Nephron (organoid): ENCODE data around the gene ZDHHC14.
"Not testable (repeated sequence)": the region's sequence is repeated elsewhere in the genome, so short reads cannot be mapped to it uniquely, and the experiment has no call there.

ENCODE experiments used
- H3K27ac Mint-ChIP-seq, 3 experiments: 2 replicates each; pipeline ENCODE4 v1.8.0; 2020; ENCODE audit warnings: mixed read lengths in 3 of 3, mild to moderate bottlenecking in 2 of 3, moderate library complexity in 1 of 3
- H3K27me3 Mint-ChIP-seq: 2 replicates; pipeline ENCODE4 v1.8.0; 2021; ENCODE audit warnings: low read depth, mild to moderate bottlenecking, moderate library complexity, mixed read lengths
- H3K36me3 Mint-ChIP-seq: 2 replicates; pipeline ENCODE4 v1.8.0; 2020; ENCODE audit warnings: low read depth, mixed read lengths
- H3K4me1 Mint-ChIP-seq: 2 replicates; pipeline ENCODE4 v1.8.0; 2020; ENCODE audit warnings: mixed read lengths
- H3K4me3 Mint-ChIP-seq, 3 experiments: 2 replicates each; pipeline ENCODE4 v1.8.0; 2020; ENCODE audit warnings: mild to moderate bottlenecking in 3 of 3, mixed read lengths in 3 of 3, moderate library complexity in 2 of 3
- H3K9me3 Mint-ChIP-seq: 2 replicates; pipeline ENCODE4 v1.8.0; 2020; ENCODE audit warnings: mixed read lengths
- TF ChIP-seq, protein P1 (sequence below), 3 experiments: fragments of 200-600 bp; sonication (generic); IDR thresholded peaks; one replicate each; pipeline ENCODE4 v1.5.0; 2021; ENCODE audit warnings: antibody characterized with exemption in 3 of 3; ENCODE audit not compliant: unreplicated experiment in 3 of 3

ZDHHC14 gene

DNA sequence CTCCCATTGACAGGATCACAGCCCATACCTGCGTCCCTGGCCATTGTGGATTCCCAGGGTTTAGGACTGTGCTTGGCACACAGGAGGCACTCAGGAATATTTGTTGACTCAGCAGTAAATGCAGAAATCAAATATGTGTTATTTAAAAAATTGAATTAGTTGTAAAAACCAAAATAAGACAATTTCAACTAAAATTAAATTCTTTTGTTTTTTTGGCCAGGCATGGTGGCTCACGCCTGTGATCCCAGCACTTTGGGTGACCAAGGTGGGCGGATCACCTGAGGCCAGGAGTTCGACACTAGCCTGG is 85.3 kb downstream of the ZDHHC14 start:
- peaks cover 7% of the 10 kb centered on the region for H3K4me1 Mint-ChIP-seq
- H3K36me3 Mint-ChIP-seq: no peaks in the 10 kb centered on the region
- no peak overlapping the region for H3K27ac Mint-ChIP-seq
- TF ChIP-seq, protein P1, sequence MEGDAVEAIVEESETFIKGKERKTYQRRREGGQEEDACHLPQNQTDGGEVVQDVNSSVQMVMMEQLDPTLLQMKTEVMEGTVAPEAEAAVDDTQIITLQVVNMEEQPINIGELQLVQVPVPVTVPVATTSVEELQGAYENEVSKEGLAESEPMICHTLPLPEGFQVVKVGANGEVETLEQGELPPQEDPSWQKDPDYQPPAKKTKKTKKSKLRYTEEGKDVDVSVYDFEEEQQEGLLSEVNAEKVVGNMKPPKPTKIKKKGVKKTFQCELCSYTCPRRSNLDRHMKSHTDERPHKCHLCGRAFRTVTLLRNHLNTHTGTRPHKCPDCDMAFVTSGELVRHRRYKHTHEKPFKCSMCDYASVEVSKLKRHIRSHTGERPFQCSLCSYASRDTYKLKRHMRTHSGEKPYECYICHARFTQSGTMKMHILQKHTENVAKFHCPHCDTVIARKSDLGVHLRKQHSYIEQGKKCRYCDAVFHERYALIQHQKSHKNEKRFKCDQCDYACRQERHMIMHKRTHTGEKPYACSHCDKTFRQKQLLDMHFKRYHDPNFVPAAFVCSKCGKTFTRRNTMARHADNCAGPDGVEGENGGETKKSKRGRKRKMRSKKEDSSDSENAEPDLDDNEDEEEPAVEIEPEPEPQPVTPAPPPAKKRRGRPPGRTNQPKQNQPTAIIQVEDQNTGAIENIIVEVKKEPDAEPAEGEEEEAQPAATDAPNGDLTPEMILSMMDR (IDR thresholded peaks at IDR 0.05; ENCODE audit: unreplicated experiment in 3 of 3): no peak
- no peak overlapping the region for H3K4me3 Mint-ChIP-seq
- peaks cover 5% of the 10 kb centered on the region for H3K27me3 Mint-ChIP-seq
- no peaks in the 10 kb centered on the region for H3K9me3 Mint-ChIP-seq

DNA sequence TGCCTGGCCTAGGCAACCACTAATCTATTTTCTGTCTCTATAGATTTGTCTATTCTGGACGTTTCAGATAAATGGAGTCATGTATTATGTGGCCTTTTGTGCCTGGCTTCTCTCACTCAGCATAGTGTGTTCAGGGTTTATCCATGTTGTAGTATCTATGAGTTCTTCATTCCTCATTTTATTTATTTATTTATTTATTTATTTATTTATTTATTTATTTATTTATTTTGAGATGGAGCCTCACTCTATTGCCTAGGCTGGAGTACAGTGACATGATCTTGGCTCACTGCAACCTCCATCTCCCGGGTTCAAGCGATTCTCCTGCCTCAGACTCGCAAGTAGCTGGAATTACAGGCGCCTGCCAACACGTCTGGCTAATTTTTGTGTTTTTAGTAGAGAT is 86.3 kb downstream of the ZDHHC14 start:
- H3K27ac Mint-ChIP-seq, H3K9me3 Mint-ChIP-seq, H3K36me3 Mint-ChIP-seq, H3K4me3 Mint-ChIP-seq, H3K4me1 Mint-ChIP-seq, H3K27me3 Mint-ChIP-seq: not testable (repeated sequence)

DNA sequence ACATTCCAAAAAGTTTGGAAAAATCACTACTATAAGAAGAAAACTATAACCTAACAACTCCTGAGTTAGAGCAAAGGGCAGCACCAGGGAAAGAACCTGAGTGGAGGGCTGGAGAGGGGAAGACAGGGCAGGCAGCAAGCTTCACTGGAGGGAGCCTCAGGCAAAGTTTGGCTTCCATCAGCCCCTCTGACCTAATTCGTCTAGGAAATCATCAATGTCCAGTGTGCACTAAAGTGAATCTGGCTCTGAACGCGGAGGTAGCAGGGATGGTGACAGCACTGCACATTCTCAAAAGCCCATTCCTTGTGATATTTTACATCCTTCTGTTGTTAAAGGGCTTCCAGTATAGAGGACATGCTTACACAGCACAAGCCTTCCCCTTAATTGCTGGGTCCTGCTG is 87.1 kb downstream of the ZDHHC14 start:
- peaks cover 8% of the 10 kb centered on the region for H3K27me3 Mint-ChIP-seq

DNA sequence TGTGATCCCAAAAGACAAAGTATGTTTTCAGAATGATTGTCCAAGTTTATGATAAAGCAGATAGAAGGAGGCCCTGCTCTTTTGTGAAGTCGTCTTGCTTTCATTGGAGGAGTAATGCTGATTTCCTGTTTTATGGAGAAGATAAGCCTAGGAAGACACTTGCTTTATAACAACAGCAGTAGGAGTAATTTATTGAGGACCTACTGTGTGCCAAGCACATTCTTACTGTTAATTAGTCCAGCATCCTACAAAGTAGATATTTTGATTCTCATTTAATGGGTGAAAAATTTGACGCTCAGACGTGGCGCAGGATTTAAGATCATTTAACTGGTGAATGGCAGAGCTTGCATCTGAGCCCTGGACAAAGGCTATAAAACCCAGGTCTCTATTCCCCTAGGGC is 87.6 kb downstream of the ZDHHC14 start:
- TF ChIP-seq, protein P1 (IDR thresholded peaks at IDR 0.05; ENCODE audit: unreplicated experiment in 3 of 3): no peak
- Mint-ChIP-seq H3K4me1 (no peaks in the 10 kb centered on the region), H3K4me3 (no peak overlapping the region), H3K27me3 (peaks cover 8% of the 10 kb centered on the region), H3K36me3 (no peaks in the 10 kb centered on the region), H3K27ac (no peak overlapping the region), H3K9me3 (no peaks in the 10 kb centered on the region)

More for the DNA sequence above, 87.1 kb downstream of the ZDHHC14 start:
- Mint-ChIP-seq H3K4me1 (peaks cover 3% of the 10 kb centered on the region), H3K4me3 (no peak overlapping the region), H3K36me3 (no peaks in the 10 kb centered on the region), H3K27ac (no peak overlapping the region), H3K9me3 (no peaks in the 10 kb centered on the region)
- TF ChIP-seq, protein P1 (IDR thresholded peaks at IDR 0.05; ENCODE audit: unreplicated experiment in 3 of 3): no peak

DNA sequence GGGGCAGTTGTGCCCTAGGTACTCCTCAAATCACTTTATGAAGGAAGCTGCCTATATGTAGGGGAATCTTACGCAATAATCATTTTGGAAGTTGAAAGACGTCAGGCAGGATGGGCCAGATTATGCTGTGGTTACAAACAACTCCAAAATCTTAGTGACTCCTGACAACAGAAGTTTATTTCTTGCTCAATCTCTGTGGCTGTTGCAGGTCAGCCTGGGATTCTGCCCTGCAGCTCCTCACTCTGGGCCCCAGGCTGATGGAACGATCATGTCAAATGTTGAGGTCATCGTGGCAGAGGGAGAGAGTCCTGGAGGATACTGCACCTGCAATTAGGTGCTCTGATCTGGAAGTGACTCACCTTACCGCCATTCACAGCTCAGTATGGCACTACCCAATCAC is 88.4 kb downstream of the ZDHHC14 start:
- H3K9me3 Mint-ChIP-seq: no peaks in the 10 kb centered on the region
- no peak overlapping the region for H3K27ac Mint-ChIP-seq
- H3K4me1 Mint-ChIP-seq: no peaks in the 10 kb centered on the region
- H3K36me3 Mint-ChIP-seq: no peaks in the 10 kb centered on the region
- H3K27me3 Mint-ChIP-seq: peaks cover 8% of the 10 kb centered on the region
- TF ChIP-seq, protein P1 (IDR thresholded peaks at IDR 0.05; ENCODE audit: unreplicated experiment in 3 of 3): no peak
- no peak overlapping the region for H3K4me3 Mint-ChIP-seq

DNA sequence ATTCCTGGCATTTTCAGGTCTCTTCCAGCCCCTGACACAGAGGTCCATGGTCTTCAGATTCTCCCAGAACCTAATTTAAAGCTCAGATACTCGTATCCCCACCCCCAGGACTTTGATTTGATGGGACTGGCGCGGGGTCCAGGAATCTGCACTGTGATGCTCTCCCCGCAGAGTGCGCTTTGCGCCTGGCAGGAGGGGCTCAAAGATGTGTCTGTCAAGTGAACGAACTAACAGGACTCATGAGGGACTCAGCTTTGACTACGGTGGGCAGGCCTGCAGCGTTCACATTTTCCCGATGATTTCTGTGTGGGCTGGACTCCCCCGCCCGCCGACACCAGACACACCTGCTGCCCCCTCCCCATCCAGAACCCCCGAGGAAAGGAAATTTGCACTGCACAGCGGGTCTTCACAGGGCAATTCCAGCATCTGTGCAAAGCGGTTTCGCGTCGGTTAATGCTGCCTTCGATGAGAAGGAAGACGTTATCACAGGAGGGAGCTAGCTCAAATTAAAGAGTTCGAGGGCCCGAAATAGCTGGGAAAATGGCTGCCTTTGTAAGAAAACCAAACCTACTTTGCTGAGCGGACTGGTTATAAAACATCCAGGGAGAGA is 90.2 kb downstream of the ZDHHC14 start:
- H3K4me3 Mint-ChIP-seq: no peak overlapping the region
- H3K27me3 Mint-ChIP-seq: peaks cover 8% of the 10 kb centered on the region
- no peaks in the 10 kb centered on the region for H3K4me1 Mint-ChIP-seq
- no peak overlapping the region for H3K27ac Mint-ChIP-seq
- H3K36me3 Mint-ChIP-seq: no peaks in the 10 kb centered on the region
- H3K9me3 Mint-ChIP-seq: no peaks in the 10 kb centered on the region
- TF ChIP-seq, protein P1 (IDR thresholded peaks at IDR 0.05; ENCODE audit: unreplicated experiment in 3 of 3): no peak
